HG02623 (cell line): ENCODE data around the gene ELMO1.
A peak's percentile ranks its signal among the peaks of the same experiment; 100 is the strongest.

Experiments
- ATAC-seq: cut with Tn5 transposase; IDR thresholded peaks from one replicate; pipeline ENCODE4 v1.9.1; 2021; ENCODE audit warnings: moderate library complexity; ENCODE audit not compliant: unreplicated experiment

ELMO1 gene

DNA sequence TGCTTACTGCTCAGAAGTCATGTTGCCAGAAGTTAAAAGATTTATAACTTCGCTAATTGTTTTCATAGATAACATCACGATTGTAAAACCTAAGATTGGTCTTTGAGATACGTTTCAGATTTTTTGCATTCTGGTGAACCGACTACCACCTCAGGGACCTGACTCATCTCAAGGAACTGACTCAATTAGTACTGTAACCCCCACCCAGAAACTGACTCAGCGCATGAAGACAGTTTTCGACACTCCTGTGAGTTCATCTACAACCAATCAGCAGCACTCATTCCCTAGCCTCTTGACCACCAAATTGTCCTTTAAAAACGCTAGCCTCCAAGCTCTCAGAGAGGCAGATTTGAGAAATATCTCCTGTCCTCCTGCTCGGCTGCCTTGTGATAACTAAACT lies 72.3 kb downstream of the ELMO1 start:
- no peak for ATAC-seq

- no peak for ATAC-seq
Measured at GRCh38 chr7:37372750-37373149, 75.9 kb downstream of the ELMO1 start.

DNA sequence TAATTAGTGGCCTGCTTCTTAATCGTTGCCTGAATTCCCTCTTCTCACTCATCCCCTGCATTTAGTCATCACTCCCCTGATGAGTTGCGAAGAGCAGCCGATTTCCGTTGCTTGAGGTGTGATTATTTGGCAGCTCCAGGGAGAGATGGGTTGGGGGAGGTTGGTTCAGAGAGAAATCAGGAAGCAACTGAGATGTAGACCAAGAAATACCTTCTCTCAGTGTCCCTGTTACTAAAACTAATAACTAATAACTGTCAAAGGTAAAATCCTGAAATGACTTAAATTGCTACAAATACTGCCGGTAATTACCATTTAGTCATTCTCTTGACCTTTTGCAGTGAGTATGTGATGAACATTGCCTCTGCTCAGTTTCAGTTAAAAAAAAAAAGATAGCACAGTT lies 76.9 kb downstream of the ELMO1 start:
- no peak for ATAC-seq

GRCh38 chr7:37369906-37370305 lies 78.8 kb downstream of the ELMO1 start:
- ATAC-seq: no peak

- no peak for ATAC-seq
Measured at GRCh38 chr7:37368540-37368939, 80.1 kb downstream of the ELMO1 start.

- ATAC-seq: no peak
Measured at GRCh38 chr7:37367010-37367409, 81.7 kb downstream of the ELMO1 start.

DNA sequence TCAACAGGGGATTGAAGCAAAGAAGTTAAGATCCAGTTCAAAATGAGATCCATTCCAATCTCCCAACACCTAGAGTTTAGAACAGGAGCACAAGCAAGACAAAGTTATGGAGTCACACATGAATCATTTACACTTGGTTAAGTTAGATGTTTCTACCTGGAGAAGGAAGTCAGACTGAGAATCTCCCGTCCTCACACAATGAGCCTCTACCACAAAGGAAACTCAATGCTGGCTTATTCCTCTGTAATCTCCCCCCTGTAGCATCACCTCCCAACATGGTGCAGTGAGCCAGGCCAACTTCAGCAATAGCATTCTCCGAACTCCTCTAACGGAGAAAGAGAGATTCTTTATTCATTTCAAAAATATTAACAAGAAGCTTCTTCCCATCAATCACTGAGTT lies 82.2 kb downstream of the ELMO1 start:
- no peak for ATAC-seq

DNA sequence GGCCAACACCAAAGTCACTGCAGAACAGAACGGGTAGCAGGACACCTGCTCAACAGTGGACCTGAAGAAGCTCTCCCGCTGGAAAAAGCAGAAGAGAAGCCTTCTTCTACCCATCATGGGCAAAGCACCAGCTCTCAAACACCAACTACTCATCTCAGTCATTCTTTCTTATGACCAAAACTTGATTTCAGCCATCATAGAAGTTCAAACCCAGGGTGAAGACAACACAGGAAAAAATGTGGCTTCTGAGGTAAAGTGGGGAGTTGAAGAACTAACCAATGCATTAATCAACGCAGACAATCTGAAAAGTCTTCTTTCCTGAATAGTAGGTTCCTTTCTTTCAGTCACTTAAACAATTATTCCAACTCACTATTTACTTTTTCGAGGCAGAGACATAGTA lies 83.3 kb downstream of the ELMO1 start:
- no peak for ATAC-seq

DNA sequence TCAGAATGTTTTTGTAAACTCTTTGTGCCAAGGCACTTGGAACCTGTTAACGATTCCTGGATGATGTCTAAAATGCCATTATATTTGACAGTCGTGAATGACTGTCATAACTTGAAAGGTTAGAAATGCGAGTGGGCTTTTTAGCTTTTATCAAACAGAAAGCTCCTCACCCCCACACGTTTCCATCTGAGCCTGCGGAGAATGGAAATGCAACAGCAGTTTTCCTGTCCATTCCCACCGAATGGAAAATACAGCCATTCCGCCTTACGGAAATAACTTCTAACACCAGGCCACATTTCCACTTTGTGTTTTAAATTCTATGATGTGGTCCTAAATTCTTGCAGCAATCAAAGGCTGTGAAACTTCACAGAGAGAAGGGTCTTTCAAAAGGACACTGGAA lies 83.8 kb downstream of the ELMO1 start:
- ATAC-seq: no peak

DNA sequence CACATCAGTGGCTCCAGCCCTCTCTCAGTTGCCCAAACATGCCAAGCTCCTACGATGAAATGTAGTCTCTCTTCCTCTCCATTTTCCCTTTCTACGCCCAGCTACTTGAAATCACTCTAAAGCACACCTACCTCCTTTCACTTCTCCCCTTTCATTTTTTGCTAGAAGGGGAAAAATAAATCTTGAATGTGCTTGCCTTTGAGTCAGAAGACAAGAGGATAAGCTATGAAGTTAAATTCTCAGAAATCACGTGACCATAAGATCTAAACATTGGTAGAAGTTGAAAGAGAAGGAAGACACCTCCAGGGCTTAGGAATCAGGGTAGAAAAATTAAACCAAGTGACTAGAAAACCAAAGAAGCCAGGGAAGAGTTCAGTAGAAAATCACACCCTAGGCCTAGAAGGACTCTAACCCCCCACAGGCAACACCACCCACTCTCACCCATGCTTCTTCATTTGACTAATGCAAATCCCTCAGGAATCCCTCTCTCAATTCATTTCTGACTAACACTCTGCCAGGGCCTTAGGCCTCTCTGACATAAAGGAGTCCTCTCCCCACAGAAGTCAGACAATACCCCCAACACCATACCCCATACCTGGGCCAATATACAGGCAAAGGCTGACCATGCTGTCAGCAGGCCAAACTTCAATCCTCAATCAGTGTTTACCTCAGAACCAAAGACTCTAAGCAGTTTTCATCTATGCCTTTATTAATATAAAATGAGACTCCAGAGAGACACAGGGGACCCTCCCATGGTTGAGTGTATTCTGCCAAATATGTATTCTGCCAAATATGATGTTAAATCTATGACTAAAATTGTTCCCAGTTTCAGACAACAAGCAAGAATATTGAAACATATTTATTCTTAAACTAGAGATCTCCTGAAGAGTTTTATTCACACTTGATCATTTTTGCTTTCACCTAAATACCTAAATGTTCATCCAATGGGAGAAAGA lies 84.8 kb downstream of the ELMO1 start:
- no peak for ATAC-seq

DNA sequence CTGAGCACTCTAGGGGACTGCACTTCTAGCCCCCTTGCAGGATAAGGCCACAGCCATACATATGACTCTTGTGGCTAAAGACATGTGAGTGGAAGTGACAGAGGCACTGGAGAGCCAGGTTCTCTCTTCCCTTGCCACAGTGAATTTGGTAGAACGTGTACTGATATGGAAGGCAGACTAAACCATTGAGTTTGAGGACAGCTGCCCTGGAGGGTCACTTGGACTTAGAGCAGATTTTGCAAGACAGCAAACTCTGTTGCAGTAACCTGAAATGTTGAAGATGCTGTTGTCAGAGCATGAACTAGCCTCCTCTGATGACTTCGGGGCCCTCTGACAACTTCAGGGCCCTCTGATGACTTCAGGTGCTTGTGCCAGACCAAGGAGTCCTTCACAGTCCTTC lies 85.9 kb downstream of the ELMO1 start:
- no peak for ATAC-seq

DNA sequence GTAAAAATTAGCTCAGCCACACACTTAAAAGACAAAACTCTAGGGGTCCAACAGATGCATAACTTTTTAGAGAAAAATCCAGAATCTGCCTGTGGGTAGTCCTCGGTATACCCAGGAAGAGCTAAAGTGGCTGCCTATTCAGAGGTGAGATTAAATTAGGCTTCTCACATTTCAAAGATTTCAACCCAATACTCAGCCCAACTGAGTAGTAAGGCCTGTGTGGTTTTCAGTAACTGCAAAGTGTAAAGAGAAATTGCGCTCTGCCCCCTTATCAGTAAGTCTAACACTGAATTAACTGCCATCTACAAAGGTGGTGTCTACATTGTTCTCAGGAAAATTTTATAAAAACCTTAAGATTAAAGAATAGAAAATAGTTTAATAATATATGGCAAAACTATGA lies 88.2 kb downstream of the ELMO1 start:
- no peak for ATAC-seq

DNA sequence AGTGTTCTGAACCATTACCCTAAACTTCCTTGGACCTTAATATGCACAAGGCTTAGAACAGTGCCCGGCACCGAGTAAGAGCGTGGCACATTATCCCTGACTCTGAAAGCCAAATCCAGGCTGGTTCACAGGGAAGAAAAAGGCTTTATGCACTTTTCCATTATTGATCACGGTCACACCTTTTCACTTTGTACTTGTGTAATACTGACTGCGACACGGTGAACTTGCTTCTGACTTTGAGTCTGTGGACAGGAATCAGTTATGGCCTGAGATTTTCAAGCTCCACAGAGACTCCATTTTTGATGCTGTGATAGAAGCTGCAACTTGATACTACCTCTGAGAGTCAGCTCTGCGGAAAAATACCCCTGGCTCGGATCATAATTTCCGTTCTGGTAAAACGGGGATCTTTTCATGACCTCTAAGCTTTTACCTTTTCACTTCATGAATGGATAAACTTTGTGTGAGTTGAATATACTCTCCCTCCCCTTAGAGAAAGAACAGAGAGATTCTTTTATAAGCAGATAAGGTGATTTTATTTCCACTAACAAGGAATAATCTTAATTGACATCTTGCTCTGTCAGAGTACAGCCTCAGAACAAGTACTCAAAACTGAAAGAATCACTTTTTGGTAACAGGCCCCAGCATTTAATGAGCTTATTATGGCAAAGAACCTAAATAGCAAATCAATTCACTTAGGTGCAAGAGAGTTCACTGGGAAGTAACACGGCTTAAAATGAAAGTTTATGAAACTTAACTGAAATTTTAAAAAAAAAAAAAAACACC lies 88.8 kb downstream of the ELMO1 start:
- no peak for ATAC-seq

- no peak for ATAC-seq
Measured at GRCh38 chr7:37359180-37359579, 89.5 kb downstream of the ELMO1 start.

DNA sequence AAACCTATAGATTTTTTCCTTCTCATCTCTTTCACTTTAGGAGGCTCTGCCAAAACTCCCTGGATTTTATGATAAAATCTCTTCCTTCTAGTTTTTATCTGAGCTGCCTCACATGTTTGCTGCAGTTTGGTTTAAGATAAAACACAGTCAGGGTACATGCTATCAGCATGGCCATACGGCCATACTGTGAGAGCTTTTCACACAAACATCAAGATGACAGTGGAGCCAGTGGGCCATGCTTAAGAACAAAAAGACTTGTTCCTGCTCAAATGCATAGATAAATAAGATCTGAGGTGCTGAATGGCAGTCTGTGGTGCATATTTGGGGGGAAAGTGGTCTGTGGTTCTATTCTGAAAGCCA lies 91.0 kb downstream of the ELMO1 start:
- no peak for ATAC-seq

DNA sequence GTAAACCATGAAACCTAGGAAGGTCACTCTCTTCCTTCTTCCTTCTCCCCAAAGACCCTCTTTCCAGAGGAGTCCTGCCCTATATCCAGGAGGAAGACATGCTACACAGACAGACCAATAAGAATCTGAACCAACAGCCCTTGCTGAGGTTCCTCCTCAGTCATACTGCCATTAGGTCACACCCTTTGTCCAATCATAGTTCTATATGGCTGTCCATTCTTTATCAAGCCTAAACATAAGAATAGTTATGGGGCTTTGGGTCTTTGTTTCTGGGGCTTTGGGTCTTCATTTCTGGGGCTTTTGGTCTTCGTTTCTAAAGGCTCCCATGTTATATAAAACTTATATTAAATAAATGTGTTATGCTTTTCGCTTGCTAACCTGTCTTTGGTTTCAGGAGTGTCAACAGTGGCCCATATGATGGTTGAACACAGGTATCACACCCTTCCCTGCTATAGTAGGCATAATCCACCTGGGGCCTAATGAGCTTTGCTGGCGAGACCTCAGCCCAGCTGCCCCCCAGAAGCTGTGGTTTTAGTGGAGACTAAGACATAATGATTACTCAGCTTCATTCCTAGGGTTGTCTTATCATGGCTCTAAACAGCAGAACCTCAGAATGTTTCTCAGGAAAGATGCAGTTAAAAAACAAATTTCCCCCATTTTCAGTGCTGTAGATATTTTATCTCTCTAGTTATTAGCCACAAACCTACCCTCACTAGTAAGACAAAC lies 91.6 kb downstream of the ELMO1 start:
- no peak for ATAC-seq

- ATAC-seq: no peak
Measured at GRCh38 chr7:37354656-37355131, 94.0 kb downstream of the ELMO1 start.

DNA sequence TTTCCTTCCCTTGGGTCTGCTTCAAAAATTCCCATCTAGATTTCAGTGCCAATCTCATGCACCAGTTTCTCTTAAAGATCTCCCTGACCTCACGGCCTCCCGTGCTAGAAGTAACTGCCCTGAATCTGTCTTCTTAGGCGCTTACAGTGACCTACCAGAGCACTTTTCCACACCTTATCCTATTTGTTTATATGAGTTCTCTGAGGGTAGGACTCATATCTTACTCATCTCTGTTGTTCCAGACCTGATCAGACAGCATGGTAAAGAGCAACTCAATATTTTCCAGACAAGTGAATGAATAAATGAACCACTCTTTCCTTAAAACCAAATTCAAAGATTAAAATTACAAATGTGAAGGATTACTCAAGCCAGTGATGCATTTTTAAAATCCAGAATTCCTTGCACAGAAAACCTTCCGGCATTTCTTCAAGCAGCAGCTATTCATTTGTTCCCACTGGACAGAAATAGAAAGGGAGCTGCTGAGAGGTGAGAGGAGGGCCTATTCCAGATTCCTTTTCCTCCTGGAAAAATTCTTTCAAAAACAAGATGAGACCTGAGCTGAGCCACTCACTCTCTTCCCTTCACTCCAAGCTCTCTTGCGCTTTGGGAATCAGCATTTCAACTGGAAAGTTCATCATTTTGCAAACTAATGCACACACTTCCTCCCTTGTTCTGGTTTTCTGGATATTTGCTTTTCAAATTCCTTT lies 94.6 kb downstream of the ELMO1 start:
- no peak for ATAC-seq

GRCh38 chr7:37352974-37353948 lies 95.4 kb downstream of the ELMO1 start:
- peak; percentile 63 for ATAC-seq
